NOMO-1 (cell line): ENCODE measurements around the gene LRRC52.

ENCODE experiments used
- DNase-seq, 2 experiments: peaks; one replicate each; lab custom pipeline; 2025; ENCODE audit not compliant: unreplicated experiment in 2 of 2; lab: John Stamatoyannopoulos, UW

LRRC52 gene, protein sequence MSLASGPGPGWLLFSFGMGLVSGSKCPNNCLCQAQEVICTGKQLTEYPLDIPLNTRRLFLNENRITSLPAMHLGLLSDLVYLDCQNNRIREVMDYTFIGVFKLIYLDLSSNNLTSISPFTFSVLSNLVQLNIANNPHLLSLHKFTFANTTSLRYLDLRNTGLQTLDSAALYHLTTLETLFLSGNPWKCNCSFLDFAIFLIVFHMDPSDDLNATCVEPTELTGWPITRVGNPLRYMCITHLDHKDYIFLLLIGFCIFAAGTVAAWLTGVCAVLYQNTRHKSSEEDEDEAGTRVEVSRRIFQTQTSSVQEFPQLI

GRCh38 chr1:165543532-165544438 is at the start of gene LRRC52:
TSS of gene LRRC52 (plus strand) at chr1:165544000. CDS start at chr1:165544297, 297 bp downstream.
- no peak for DNase-seq

DNA sequence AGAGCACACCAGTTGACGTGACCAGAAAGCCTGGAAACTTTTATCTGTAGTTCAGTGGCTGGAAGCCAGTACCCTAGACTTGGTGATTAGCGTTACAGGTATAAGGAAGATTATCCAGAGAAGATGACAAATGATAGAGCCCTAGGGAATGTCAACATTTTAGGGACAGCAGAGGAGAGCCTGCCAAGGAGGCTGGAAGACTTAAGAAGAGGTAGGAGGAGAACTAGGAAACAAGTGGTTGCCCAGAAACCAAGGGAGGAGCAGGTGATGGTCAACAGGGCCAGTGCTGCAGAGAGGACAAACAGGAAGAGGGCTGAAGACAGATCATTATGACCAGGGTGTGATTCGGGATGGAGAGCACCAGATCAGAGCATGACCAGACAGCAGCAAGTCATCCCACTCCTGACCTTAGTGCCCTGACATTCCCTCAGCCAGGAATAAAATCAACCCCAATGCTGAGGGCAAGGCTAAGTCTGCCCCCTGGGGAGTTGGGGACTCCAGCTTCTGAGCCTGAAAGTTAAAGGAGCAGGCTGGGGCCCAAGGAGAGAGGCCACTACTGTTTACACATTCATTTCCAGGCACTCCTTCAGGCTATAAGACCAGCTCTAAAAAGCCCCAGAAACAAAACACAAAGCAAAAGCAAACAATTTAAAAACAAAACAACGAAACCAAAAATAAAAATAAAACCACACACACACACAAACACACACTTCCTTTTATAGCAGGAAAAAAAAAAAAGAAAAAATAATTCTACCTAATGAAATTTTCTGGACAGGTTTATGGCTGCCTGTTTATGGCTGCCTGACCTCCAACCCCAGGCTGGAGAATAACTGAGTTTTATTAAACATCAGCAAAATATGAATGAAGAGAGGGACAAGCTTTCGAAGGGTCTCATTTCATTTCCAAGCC is 48.6 kb upstream of the LRRC52 start:
- no peak for DNase-seq

- no peak for DNase-seq
These were observed 48.0 kb upstream of the LRRC52 start for GRCh38 chr1:165495858-165496205.

GRCh38 chr1:165496501-165496900 is 47.3 kb upstream of the LRRC52 start:
- DNase-seq: no peak

GRCh38 chr1:165497069-165498013 is 46.5 kb upstream of the LRRC52 start:
- DNase-seq: no peak

DNA sequence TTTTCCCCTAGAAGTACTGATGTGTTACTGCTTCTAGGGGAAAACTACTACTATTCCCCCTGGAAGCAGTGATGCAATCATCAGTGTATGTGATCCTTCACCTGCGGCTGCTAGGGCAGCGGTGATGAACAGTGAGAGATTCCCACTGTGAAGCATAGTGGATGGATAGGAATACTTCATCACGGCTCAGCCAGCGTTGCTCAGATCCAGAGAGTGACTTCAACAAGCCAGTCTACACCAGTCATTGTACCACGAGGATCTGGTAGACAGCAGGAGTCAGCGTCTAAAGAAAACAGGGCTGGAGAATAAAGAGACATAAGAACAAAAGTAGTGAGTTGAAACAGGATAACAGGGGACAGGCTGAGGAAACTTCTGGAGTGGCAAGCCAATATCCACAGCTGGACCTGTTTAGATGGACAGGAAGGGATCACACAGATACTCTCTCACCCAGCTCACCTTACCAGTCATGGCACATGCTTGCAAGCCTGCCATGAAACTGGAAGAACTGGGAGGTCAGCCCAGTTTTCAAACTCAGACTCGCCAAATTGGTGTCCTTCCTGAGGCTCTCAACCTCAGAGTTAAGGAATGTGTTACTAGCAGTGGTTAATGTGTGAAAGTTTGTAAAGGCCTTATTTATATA is 42.4 kb upstream of the LRRC52 start:
- no peak for DNase-seq

- DNase-seq: no peak
These were observed 41.8 kb upstream of the LRRC52 start for GRCh38 chr1:165501970-165502348.

DNA sequence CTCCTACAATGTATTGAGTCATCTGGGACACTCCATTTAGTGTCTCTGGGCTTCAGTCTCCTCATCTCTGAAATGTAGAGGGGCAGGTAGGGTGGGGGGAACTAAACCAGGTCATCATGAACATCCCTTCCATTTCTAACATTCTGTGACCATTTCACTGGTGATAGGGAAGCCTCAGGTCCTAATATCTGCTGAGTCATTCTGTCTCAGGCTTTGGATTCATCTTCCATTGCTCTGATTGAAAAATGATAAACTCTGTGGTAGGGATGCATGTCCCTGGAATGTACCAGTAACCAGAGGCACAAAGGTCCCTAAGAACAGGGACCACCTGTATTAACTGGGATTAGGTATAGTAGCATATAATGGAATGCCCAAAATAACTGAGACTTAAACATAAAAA is 36.2 kb upstream of the LRRC52 start:
- DNase-seq: no peak

DNA sequence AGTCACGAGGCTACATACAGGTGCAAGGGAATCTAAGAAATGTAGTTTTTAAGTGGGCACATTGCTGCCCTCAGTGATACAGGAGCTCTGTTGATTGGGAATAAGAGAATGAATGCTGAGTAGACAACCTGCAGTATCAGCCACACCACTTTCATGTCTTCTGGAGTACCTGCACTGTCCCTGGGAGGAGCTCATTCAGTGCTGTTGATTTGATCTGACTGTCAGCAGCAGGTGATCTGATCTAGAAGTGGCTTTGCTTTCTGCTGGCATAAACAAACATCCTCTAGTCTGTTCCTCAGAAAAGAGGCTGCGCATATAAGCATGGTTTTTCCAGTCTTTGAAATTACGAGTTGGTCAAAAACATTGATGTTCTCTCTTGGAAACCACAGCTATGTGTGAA is 35.5 kb upstream of the LRRC52 start:
- no peak for DNase-seq

DNA sequence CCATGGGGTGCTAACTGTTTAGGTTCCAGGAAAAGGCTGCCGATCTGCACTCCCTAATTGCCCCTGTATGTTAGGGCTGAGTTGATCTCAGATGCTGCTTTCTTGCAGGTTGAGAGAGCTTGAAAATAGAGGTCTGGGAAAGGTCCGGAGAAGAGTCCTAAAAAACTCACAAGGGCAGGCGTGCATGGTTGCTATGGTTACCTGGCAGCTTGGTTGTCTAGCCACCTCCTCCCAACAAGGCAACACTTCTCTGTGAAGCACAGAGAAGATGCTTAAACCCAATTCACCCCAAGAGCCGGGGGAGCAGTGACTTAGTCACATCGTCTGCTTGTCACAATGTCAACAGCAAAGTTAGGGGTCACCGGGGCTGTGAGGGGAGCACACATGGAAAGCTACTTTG is 31.0 kb upstream of the LRRC52 start:
- DNase-seq: no peak

DNA sequence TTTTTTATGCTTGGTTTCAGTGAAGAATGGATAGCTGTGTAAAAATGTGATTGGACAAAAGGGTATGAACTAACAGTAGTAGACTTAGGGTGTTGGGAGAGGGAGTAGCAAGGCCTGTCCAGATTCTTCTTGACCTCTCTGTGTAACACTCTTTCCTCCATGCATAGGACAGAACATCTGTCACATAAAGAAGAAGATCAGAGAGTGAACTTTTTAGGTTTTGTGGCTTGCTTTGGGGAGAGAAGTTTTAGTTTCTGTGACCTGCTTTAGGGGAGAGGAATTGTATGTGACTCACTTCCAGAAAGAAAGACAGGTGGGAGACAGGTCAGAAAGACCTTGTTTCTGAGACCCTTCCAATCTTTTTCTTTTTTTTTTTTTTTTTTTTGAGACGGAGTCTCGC is 27.3 kb upstream of the LRRC52 start:
- no peak for DNase-seq

DNA sequence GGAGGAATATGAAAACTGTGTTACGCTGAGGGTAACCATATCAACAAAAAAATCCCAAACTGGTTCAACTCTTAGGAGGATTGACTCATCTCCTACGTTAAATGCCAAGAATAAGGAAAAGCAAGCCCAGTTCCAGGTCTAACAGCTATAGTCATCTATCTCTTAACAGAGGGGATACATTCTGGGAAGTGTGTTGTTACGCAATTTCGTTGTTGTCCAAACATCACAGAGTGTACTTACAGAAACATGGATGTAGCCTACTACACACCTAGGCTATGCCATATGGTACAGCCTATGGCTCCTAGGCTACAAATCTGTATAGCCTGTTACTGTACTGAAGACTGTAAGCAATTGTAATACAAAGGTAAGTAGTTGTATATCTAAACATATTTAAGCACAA is 23.2 kb upstream of the LRRC52 start:
- DNase-seq: no peak

DNA sequence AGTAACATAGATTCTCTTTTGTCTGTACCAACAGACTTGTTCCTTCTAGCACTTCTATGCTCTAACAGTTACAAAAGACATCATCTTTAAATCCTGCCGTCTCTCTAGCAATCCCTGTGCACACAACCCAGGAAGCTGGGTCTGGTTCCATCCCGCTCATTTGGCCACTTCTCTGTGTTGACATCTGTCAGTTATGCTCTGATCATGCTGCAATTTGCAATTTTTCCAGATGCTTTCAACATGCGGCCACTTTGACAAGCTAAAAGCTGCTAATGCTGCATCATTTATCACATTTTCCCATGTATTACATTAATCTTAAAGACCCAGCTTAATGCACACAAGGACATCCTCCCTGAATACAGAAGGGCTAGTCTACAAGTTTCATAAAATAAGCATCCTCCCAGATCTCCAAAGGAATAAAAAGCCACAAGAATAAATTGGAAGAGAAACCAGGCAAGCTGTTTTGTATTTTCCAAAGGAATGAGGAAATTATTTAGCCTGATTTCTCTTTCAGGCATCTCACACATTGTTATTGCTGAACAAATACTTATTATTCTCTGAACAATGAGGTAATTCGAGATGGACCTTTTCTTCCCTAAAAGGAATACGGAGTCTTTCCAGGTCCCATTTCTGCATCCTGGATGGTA is 19.0 kb upstream of the LRRC52 start:
- no peak for DNase-seq

GRCh38 chr1:165525708-165526107 is 18.1 kb upstream of the LRRC52 start:
- no peak for DNase-seq

- DNase-seq: peak; percentile 71 to 90
These were observed 16.4 kb upstream of the LRRC52 start for GRCh38 chr1:165527251-165528007.

DNA sequence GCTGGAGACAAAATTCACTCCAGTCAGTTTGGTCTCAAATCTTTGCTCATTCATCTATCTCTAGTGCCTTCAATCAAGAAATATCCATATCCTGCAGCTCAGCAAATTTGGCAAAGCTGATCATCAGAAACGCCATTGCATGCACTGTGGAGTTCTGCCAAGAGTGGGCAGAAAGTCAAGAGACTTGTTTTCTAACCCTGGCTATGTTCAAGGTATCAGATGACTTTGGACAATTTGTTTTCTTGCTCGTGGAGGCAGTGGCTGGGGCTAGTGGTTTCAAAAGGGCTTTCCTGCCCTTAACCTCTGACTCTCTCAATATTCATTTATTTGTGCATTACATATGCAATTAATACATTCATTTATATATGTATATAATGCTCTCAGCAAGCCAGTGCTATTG is 12.8 kb upstream of the LRRC52 start:
- no peak for DNase-seq

DNA sequence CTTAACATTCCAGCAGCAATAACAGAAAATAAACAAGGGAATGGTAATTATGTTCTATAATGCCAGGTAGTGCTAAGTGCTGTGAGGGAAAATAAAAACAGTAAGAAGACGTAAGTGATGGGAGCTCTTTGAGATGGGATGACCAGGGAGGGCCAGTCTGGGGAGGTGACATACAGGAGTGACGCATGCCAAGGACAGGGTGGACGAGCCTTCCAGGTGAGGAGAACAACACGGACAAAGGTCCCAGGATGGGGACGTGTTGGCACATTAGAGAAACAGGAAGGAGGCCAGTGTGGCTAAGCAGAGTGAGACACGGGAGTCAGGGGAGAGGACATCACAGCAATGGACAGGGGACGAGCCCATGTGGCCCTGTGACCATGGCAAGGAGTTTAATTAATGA is 11.7 kb upstream of the LRRC52 start:
- no peak for DNase-seq

DNA sequence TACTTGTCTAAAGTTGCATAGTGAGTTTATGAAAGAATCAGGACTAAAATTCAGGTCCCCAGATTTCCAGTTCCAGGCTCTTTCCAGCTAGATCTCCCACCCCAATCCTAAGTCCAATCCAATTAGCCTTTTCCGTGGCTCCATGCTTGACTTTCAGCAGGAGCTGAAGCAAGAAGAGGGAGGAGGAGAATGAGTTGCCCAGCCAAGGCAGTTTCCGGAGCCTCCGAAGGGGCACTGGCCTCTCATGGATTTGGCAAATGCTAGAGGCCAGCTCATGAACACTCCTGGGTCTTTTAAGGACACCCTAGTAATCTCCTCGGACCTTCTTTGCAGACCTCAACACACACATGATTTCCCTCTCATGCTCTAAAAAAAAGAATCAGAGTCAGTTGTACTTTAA is 10.5 kb upstream of the LRRC52 start:
- no peak for DNase-seq
